K562 (cell line): Measurements from ENCODE around the gene NUDT22. TPM values are rescaled to one million over a fixed set of nuclear protein-coding genes. Genes with fewer than 3 reads are reported as not detected.
A peak's percentile ranks its signal among the peaks of the same experiment; 100 is the strongest.

Experiments
- ATF2 ChIP-seq: sonication (generic); formaldehyde crosslinking; IDR thresholded peaks from 2 replicates; pipeline ENCODE4 v1.8.1; 2022; ENCODE audit warnings: missing genetic modification reagents
- TCF7 ChIP-seq: sonication (generic); IDR thresholded peaks from 2 replicates; pipeline ENCODE4 v1.6.1; 2016; ENCODE audit warnings: antibody characterized with exemption, borderline replicate concordance
- ZNF407 ChIP-seq: fragments of 450-650 bp; IDR thresholded peaks from 2 replicates; pipeline ENCODE4 v1.6.1; 2016; ENCODE audit warnings: low read depth
- ZNF589 ChIP-seq: fragments of 200-800 bp; sonication (Bioruptor generic); IDR thresholded peaks from 2 replicates; pipeline ENCODE4 v1.6.1; 2016; ENCODE audit warnings: low read depth, missing genetic modification characterization, missing compliant biosample characterization
- polyA plus RNA-seq, 8 experiments: library from polyadenylated mRNA; depleted of rRNA in 4 of 8; stranded (reverse) in 5 of 8; unstranded in 3 of 8; fragments of >200 nt; fragmentation: Nextera tagmentation in 2 of 8; fragmentation: Illumina TruSeq in 1 of 8; extraction: Ambion mirVana in 2 of 8; extraction: Trizol in 1 of 8; gene quantifications; 2 replicates each; pipeline versions ENCODE4 v1.2.1 to v1.2.3, GENCODE V29; 2011 to 2014; ENCODE audit warnings: inconsistent platforms in 1 of 8, missing spikeins in 1 of 8
- total RNA-seq, 7 experiments: library from RNA; depleted of rRNA in 6 of 7; stranded (reverse); fragments of >200 nt in 6 of 7; fragmentation: Illumina TruSeq in 2 of 7; extraction: Trizol in 2 of 7; gene quantifications; 2 replicates each; pipeline versions ENCODE4 v1.2.1 to v1.2.3, GENCODE V29; 2011 to 2021; ENCODE audit warnings: low replicate concordance in 1 of 7

NUDT22 gene
- total and polyA plus RNA-seq, 9 of the 15 experiments (the other 6 are each of a cell fraction or from before 2014, with no cell fraction given): 6.3 to 92.6 (median 37.4) TPM

- TF ChIP-seq ZNF407: no peak
- no peak for TF ChIP-seq ATF2 (CRISPR knock-in tag)
- peak; percentile 79; the same call in 1 of the 2 replicates for TF ChIP-seq ZNF589 (CRISPR knock-in tag)
- peak; percentile 34; the same call in 1 of the 2 replicates for TF ChIP-seq TCF7
- TF ChIP-seq, all 486 proteins: peak for 170
Observed at GRCh38 chr11:64207256-64208085, 18.6 kb upstream of the NUDT22 start (continued).
